Lung (tissue), 12 donors: ENCODE results near the gene RPH3AL. TPM values are rescaled to one million over a fixed set of nuclear protein-coding genes. Genes with fewer than 3 reads are reported as not detected.
A peak's percentile ranks its signal among the peaks of the same experiment; 100 is the strongest.

Experiments used
- ATAC-seq: fragments of 200-7000 bp; cut with Tn5 transposase; one replicate; pipeline ENCODE4 v1.9.1; 2020; ENCODE audit warnings: moderate number of reproducible peaks; ENCODE audit not compliant: insufficient read depth, low FRiP score
- DNase-seq, 3 donors: peaks; one replicate each; pipeline ENCODE4 v3.0.0-alpha.2; 2013 to 2017
- H3K27ac ChIP-seq, 2 donors: one replicate each; pipeline ENCODE4 v1.5.1; 2013; ENCODE audit warnings: mild to moderate bottlenecking in 2 of 2, moderate library complexity in 2 of 2, control low read depth in 1 of 2, inconsistent platforms in 1 of 2, low read depth in 1 of 2, low read length in 1 of 2
- H3K27me3 ChIP-seq, 3 donors: one replicate each; pipeline ENCODE4 v1.5.1; 2013; ENCODE audit warnings: low read length in 2 of 3; ENCODE audit not compliant: control insufficient read depth in 3 of 3, insufficient read depth in 3 of 3
- H3K36me3 ChIP-seq, 4 donors: one replicate each; pipeline ENCODE4 v1.5.1; 2013; ENCODE audit warnings: low read length in 4 of 4, mild to moderate bottlenecking in 1 of 4, moderate library complexity in 1 of 4; ENCODE audit not compliant: control insufficient read depth in 4 of 4, insufficient read depth in 4 of 4
- H3K4me1 ChIP-seq, 5 donors: one replicate each; pipeline ENCODE4 v1.5.1; 2013; ENCODE audit warnings: low read length in 5 of 5, mild to moderate bottlenecking in 2 of 5, moderate library complexity in 1 of 5; ENCODE audit not compliant: control insufficient read depth in 5 of 5, insufficient read depth in 5 of 5
- H3K4me3 ChIP-seq: one replicate; pipeline ENCODE4 v1.5.1; 2013; ENCODE audit warnings: mild to moderate bottlenecking, control low read depth, moderate library complexity
- H3K9ac ChIP-seq, 2 donors: one replicate each; pipeline ENCODE4 v1.5.1; 2013; ENCODE audit warnings: low read length in 2 of 2, control low read depth in 1 of 2; ENCODE audit not compliant: insufficient read depth in 1 of 2
- H3K9me3 ChIP-seq, 4 donors: one replicate each; pipeline ENCODE4 v1.5.1; 2013; ENCODE audit warnings: low read length in 3 of 4, mild to moderate bottlenecking in 1 of 4, moderate library complexity in 1 of 4; ENCODE audit not compliant: control insufficient read depth in 4 of 4, insufficient read depth in 3 of 4
- CTCF ChIP-seq: IDR thresholded peaks from 2 replicates; pipeline ENCODE4 v1.5.1; 2012; ENCODE audit warnings: mild to moderate bottlenecking; ENCODE audit errors: control extremely low read depth, extremely low read depth
- WGBS, 2 donors: extraction: QIAGEN DNeasy Blood & Tissue Kit; methylation state at CpG; one replicate each; pipeline ENCODE4 v1.1.7; 2013; 5-methylcytosine and 5-hydroxymethylcytosine counted together
- polyA plus RNA-seq, 2 donors: library from polyadenylated mRNA; stranded (reverse); fragments of 200-250 nt; gene quantifications; one replicate each; pipeline ENCODE4 v1.2.1, GENCODE V29; 2013
- total RNA-seq, 2 donors: library from RNA; depleted of rRNA in 1 of 2; stranded (reverse); fragments of >200 nt in 1 of 2; gene quantifications; one replicate each; pipeline ENCODE4 v1.2.1, GENCODE V29; 2014 to 2021
- donor health status: control.
- donor health status: control.
- donor health status: Bipolar disorder and iron deficiency.
- donor health status: healthy.
- donor health status: DM: yes; HTN: yes; CAD: no.

Gene RPH3AL
- total and polyA plus RNA-seq, 4 donors = 19.5 to 76.6 (median 21.6) TPM

- 84 to 89% methylated on average over 9 of the region's 9 CpGs for WGBS, 2 donors
- DNase-seq = no peak
- H3K4me1 ChIP-seq = no peaks in the 10 kb centered on the region
- TF ChIP-seq CTCF = no peak
- peak overlapping the region in 1 of 2 donors; percentile 65 for H3K27ac ChIP-seq
- no peak overlapping the region for H3K9ac ChIP-seq
- no peaks in the 10 kb centered on the region for H3K9me3 ChIP-seq
- H3K36me3 ChIP-seq = peaks cover 0 to 5% (median 0%) of the 10 kb centered on the region in 4 donors
- H3K4me3 ChIP-seq = no peak overlapping the region
- no peaks in the 10 kb centered on the region for H3K27me3 ChIP-seq
- no peak for ATAC-seq
Observed at GRCh38 chr17:280901-281300, 71.7 kb downstream of the RPH3AL start.

- TF ChIP-seq CTCF = no peak
- Histone ChIP-seq H3K9ac (no peak overlapping the region), H3K27ac (peak overlapping the region; percentile 13 to 77)
Observed at GRCh38 chr17:280216-280615, 72.4 kb downstream of the RPH3AL start.

GRCh38 chr17:279776-280175 is 72.8 kb downstream of the RPH3AL start:
- H3K4me1 ChIP-seq = no peaks in the 10 kb centered on the region
- peaks cover 0 to 5% (median 0%) of the 10 kb centered on the region in 4 donors for H3K36me3 ChIP-seq
- ATAC-seq (no peak), DNase-seq (no peak)
- H3K27me3 ChIP-seq = no peaks in the 10 kb centered on the region
- no peaks in the 10 kb centered on the region for H3K9me3 ChIP-seq
- no peak overlapping the region for H3K9ac ChIP-seq
- peak overlapping the region in 1 of 2 donors; percentile 77 for H3K27ac ChIP-seq
- H3K4me3 ChIP-seq = no peak overlapping the region
- WGBS, 2 donors = 42 to 48% methylated on average over 4 of the region's 4 CpGs
- no peak for TF ChIP-seq CTCF

More at GRCh38 chr17:280216-280615, 72.4 kb downstream of the RPH3AL start:
- Histone ChIP-seq H3K36me3 (peaks cover 0 to 5% (median 0%) of the 10 kb centered on the region in 4 donors), H3K4me3 (no peak overlapping the region), H3K27me3 (no peaks in the 10 kb centered on the region), H3K4me1 (no peaks in the 10 kb centered on the region), H3K9me3 (no peaks in the 10 kb centered on the region)
- ATAC-seq (no peak), DNase-seq (no peak)
- 71 to 79% methylated on average over 7 of the region's 7 CpGs for WGBS, 2 donors

- DNase-seq (no peak), ATAC-seq (no peak)
- no peak for TF ChIP-seq CTCF
- peaks cover 0 to 5% (median 0%) of the 10 kb centered on the region in 4 donors for H3K36me3 ChIP-seq
- H3K27ac ChIP-seq = peak overlapping the region in 1 of 2 donors; percentile 77
- no peaks in the 10 kb centered on the region for H3K27me3 ChIP-seq
- no peaks in the 10 kb centered on the region for H3K9me3 ChIP-seq
- 86 to 93% methylated on average over 4 of the region's 4 CpGs for WGBS, 2 donors
- no peak overlapping the region for H3K4me3 ChIP-seq
- H3K9ac ChIP-seq = no peak overlapping the region
- H3K4me1 ChIP-seq = no peaks in the 10 kb centered on the region
Observed at GRCh38 chr17:279331-279730, 73.3 kb downstream of the RPH3AL start.
